ENCODE data around the gene ZNF281. TPM values are rescaled to one million over a fixed set of nuclear protein-coding genes. Genes with fewer than 3 reads are reported as not detected.

ZNF281 gene
- total and polyA plus RNA-seq, 9 of the 15 experiments (the other 6 are each of a cell fraction or from before 2014, with no cell fraction given) = 9.6 to 24.9 (median 16.5) TPM

- TF ChIP-seq CHD1 (IDR thresholded peaks at IDR 0.05; ENCODE audit: low read length) = peak; percentile 9
- TF ChIP-seq CTCF (IDR thresholded peaks at IDR 0.05 in 2 of 3, conservative IDR thresholded peaks at IDR 0.05 in 1 of 3; ENCODE audit: insufficient read depth in 2 of 3, low read depth in 1 of 3, low read length in 3 of 3) = peak in 1 of 3 experiments; percentile 3; a peak in 1 of 6 replicates
- no peak for TF ChIP-seq RAD51 (IDR thresholded peaks at IDR 0.05; ENCODE audit: borderline replicate concordance, low read depth)
- TF ChIP-seq ZNF830 (CRISPR knock-in tag; IDR thresholded peaks at IDR 0.05) = 0 out of 2 replicates have a peak, but pooled peaks have one; percentile 66
- TF ChIP-seq PRDM10 (IDR thresholded peaks at IDR 0.05; ENCODE audit: partially characterized antibody) = peak; percentile 56
- TF ChIP-seq ELF4 (CRISPR knock-in tag; IDR thresholded peaks at IDR 0.05) = no peak
- peak; percentile 16; the same call in 1 of the 2 replicates for TF ChIP-seq BRD4 (IDR thresholded peaks at IDR 0.05)
- peak; percentile 87 for TF ChIP-seq ZNF740 (CRISPR knock-in tag; IDR thresholded peaks at IDR 0.05)
- TF ChIP-seq ZNF740 (tag; IDR thresholded peaks at IDR 0.05) = peak in 1 of 2 experiments; percentile 77; a peak in 2 of 4 replicates
- 0 out of 2 replicates have a peak, but pooled peaks have one; percentile 17 for TF ChIP-seq ZNF592 (IDR thresholded peaks at IDR 0.05)
- TF ChIP-seq SOX6 (IDR thresholded peaks at IDR 0.05) = 0 out of 2 replicates have a peak, but pooled peaks have one; percentile 11
- TF ChIP-seq GTF2F1 (IDR thresholded peaks at IDR 0.05; ENCODE audit: low read depth, low read length) = no peak
- no peak for TF ChIP-seq ZBTB7A (IDR thresholded peaks at IDR 0.05; ENCODE audit: borderline replicate concordance, control insufficient read depth, low read depth, low read length)
- no peak for TF ChIP-seq STAT5A (IDR thresholded peaks at IDR 0.05; ENCODE audit: borderline replicate concordance, low read length)
- TF ChIP-seq ZC3H4 (CRISPR knock-in tag; IDR thresholded peaks at IDR 0.05; ENCODE audit: borderline replicate concordance) = 0 out of 2 replicates have a peak, but pooled peaks have one; percentile 3
- no peak for TF ChIP-seq HEY1 (CRISPR knock-in tag; IDR thresholded peaks at IDR 0.05; ENCODE audit: borderline replicate concordance)
- TF ChIP-seq ETV5 (CRISPR knock-in tag; IDR thresholded peaks at IDR 0.05; ENCODE audit: low read depth) = peak; percentile 7; the same call in 1 of the 2 replicates
These were observed 554 bp downstream of the ZNF281 start (continued) for GRCh38 chr1:200409203-200409760.

All from K562 (cell line).